ENCODE measurements around the gene CYLD. TPM values are rescaled to one million over a fixed set of nuclear protein-coding genes. Genes with fewer than 3 reads are reported as not detected.

Gene CYLD
- total RNA-seq, 1 experiment from 2014 or later = 9.5 TPM

GRCh38 chr16:50814052-50814451, 72.2 kb downstream of the CYLD start:
- no peak for DNase-seq (ENCODE audit: extremely low read depth, low read depth)

GRCh38 chr16:50814541-50814940, 72.7 kb downstream of the CYLD start:
- no peak for DNase-seq (ENCODE audit: extremely low read depth, low read depth)

DNA sequence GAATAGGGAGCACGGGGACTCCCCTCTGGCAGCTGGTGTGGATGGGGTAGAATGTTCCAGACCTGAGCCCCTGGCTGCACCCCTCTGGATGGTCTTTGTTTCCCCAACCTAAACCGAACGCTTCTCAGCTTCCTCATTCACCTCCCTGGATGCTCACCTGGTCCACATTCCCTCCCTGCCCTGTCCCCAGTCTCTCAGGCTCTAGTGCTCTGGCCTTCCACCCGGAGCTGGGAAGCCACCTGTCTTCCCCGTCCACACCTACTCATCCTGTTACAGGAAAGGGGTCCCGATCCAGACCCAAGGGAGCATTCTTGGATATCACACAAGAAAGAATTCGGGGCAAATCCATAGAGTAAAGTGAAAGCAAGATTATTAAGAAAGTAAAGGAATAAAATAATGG, 73.5 kb downstream of the CYLD start:
- no peak for DNase-seq (ENCODE audit: extremely low read depth, low read depth)

DNA sequence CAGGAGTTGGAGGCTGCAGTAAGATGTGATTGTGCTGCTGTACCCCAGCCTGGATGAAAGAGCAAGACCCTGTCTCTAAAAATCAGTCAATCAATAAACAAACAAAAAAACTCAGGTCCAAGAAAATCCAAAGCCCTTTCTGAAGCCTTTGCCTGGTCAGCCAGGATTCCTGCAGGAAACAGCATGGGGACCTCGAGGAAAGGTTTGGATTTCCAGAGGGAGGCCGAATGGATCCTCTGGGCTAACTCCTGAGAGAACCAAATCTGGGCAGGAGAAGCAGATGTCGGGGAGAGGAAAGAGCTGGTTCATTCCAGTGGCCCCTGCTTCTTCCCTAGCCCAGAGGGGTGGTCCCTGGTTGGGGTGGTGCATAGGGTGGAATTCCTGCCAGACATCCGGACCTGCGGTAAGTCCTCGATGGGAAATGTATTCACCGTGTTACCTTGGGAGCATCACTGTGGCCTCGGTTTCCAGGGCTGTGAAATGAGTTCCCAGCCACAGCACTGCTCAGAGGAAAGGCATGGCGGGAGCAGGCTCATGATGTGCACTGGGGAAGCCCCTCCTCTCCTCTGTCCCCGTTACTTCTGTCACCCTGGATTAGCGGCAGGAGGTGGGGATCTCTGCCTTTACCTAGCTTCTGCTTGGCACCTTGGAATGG, 75.1 kb downstream of the CYLD start:
- no peak for DNase-seq (ENCODE audit: extremely low read depth, low read depth)

- no peak for DNase-seq (ENCODE audit: extremely low read depth, low read depth)
Observed at GRCh38 chr16:50818380-50818779, 76.5 kb downstream of the CYLD start.

DNA sequence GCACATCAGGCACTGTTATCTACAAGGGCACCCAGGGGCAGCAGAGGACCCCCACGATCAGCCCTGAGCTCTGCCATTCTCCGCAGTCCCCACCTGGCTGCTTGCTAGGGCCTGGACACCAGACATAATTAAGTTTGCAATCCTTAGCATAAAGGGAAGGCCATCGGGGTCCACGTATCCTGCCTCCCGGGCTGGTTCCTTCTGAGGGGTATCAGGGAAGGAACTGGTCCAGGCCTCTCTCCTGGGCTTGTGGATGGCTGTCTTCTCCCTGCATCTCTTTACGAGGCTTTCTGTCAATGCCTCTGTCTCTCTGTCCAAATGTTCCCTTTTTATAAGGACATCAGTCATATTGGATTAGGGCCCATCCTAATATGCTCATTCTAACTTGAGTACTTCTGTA, 77.8 kb downstream of the CYLD start:
- DNase-seq (ENCODE audit: extremely low read depth, low read depth) = no peak

GRCh38 chr16:50820225-50820624, 78.3 kb downstream of the CYLD start:
- no peak for DNase-seq (ENCODE audit: extremely low read depth, low read depth)

DNA sequence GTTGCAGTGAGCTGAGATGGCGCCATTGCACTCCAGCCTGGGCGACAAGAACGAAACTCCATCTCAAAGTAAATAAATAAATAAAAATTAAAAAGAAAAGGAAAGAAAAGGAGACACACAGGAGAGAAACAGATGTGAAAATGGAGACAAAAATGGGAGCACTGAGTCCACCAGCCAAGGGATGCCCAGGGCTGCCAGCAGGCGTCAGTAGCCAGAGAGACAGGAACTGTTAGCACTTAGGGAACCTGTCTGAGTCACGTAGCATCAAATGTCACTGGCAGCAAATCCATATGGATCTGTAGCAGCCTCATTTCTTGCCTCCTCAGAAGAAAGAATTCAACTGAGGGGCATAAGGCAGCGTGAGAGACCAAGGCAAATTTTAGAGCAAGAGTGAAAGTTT, 79.7 kb downstream of the CYLD start:
- no peak for DNase-seq (ENCODE audit: extremely low read depth, low read depth)

DNA sequence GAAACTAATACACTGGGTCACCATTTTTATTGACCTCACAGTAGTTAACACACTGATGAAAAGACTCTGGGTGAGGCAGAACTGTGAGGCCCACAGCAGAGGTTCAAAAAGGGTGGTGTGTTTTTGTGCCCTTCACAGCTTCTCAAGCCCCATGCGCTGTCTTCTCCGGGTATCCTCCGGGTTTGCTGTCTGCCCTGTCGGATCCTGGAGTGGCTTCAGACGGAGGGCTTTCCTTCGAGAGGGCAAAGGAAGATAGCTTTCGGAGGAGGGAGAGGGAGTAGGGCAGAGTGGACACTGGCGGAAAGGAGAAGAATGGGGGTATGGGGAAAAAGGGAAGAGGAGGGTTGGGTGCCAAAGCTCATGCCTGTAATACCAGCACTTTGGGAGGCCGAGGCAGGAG, 80.8 kb downstream of the CYLD start:
- no peak for DNase-seq (ENCODE audit: extremely low read depth, low read depth)

- DNase-seq (ENCODE audit: extremely low read depth, low read depth) = no peak
Observed at GRCh38 chr16:50826797-50827316, 85.0 kb downstream of the CYLD start.

DNA sequence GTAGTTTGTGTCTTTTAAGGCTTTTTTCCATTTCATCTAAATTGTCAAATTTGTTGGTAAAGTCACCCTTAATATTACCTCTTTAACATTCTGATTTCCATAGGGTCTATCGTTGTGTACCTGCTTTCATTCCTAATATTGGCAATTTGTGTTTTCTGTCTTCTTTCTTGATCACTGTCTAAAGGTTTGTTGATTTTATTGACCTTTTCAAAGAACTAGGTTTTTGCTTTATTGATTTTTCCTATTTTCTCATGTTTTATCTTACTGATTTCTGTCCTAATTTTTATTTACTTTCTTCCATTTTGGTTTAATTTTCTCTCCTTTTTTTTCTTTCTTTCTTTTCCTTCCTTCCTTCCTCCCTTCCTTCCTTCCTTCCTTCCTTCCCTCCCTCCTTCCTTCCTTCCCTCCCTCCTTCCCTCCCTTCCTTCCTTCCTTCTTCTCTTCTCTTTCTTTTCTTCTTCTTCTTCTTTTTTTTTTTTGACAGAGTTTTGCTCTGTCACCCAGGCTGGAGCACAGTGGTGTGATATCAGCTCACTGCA, 86.3 kb downstream of the CYLD start:
- DNase-seq (ENCODE audit: extremely low read depth, low read depth) = no peak

DNA sequence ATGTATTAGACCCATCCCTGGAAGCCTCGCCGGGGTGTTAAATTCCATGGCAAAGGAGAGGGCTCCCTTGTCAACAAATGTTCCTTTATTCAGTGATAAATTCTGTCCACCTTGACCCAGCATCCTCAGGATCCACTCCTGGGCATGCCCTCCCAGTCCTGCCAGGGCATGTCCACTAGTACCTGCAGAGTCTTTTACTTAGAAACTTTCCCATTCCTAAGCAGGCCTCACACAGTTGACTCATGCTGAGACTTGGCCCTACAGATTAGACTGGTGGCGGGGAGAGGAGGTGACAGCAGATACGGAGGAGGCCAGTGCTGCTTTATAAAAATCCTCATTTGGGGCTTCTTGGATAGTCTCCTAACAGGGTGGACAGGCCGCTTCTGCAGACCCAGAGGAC, 88.8 kb downstream of the CYLD start:
- DNase-seq (ENCODE audit: extremely low read depth, low read depth) = no peak

DNA sequence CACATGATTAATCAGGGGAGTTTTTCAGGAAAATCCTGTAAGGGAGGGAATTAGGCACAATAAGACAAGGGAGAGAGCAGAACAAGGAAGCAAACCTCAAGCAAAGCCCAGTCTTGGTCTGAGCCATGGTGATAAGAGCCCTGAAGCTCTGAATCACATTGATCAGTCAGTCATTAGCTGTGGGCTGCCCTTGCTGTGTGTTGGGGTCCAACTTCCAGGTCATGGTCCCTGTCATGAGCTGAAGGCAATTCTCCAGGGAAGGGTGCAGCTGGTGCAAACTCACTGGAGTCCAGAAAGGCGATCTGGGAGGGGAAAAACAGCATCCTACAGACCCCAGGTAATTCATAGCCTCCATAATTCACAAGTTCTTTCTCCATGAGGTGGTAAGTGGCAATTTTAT, 89.9 kb downstream of the CYLD start:
- no peak for DNase-seq (ENCODE audit: extremely low read depth, low read depth)

DNA sequence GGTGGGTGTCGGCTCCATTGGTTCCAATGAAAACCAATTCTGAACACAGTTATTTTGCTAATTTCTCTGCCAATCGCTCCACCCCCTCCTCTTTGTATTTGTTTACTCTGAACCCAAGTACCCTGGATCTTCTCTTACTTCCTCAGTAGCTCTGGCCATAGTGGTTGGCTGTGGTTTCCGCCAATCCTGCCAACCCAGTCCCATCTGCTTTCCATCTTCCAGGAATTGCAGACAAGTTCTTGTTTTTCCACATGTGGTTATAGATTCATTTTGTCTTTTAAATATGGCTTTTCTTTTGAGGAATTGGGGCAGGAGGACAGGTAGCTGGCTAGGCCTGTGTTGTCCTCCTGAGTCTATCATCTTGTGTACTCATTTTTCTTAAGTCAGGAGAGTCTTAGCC, 92.0 kb downstream of the CYLD start:
- DNase-seq (ENCODE audit: extremely low read depth, low read depth) = no peak

DNA sequence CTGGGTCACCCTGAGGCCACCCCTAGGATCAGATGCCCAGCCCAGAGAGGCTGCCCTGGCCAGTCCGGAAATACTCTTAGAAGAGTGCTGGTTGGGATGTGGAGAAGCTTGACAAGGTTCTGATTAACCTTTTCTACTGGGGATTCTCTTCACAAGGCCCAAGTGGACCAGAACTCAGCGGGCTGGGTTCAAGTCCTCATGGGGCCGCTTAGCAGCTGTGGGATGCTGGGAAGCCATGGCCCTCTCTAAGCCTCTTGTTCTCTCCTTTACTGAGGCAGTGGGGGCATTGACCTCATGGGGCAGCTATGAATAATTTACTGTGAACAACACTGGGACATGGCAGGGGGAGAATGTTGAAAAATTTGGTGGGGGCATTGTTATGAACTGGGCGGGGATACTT, 92.8 kb downstream of the CYLD start:
- DNase-seq (ENCODE audit: extremely low read depth, low read depth) = no peak

DNA sequence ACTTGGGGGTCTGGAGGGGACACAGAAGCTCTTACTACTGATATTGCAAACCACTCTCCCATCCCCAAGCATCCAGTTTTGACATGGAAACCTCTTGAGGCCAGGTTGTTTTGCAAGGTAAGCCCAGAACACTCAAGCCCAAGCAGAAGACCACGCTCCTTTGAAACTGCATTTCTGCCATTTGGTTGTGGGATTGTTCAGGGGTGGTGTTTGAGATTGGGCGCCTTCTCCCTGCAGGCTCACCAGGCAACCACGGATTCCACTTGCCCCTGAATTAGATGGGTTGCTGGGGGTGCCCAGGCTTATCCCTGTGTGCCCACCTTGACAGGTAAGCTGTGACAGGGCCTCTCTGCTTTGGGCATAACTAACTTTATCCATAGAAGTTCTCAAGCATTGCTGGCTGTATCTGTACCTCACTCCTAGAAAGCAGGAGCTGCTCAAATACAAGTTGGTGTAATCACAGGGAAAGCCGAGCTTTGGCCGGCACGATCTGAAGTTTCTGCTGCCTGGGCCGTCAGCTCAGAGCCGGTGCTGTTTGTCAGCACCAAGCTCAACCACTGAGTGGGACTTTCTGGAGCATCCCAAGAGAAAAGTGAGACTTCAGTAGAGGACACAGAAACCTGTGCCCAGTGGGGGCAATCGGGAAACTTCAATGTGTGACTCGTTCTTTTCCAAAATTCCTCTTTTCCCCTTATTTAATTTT, 93.6 kb downstream of the CYLD start:
- DNase-seq (ENCODE audit: extremely low read depth, low read depth) = no peak

- DNase-seq (ENCODE audit: extremely low read depth, low read depth) = no peak
Observed at GRCh38 chr16:50836121-50836621, 94.3 kb downstream of the CYLD start.

- no peak for DNase-seq (ENCODE audit: extremely low read depth, low read depth)
Observed at GRCh38 chr16:50837324-50837723, 95.4 kb downstream of the CYLD start.

DNA sequence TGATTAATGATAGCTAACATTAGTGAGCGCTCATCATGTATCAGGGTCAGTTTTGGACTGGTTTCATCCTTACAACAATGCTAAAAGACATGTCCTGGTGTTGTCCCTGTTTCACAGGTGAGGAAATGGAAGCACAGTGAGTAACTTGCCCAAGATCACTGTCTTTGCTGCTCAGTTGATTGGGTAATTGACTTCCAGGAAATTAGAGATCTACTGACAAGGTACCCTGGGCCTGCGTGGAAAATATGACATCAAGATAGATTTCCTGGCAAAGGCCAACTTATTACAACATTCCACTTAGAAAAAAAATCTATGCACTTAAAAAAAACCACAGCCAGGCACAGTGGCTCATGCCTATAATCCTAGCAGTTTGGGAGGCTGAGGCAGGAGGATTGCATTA, 96.3 kb downstream of the CYLD start:
- no peak for DNase-seq (ENCODE audit: extremely low read depth, low read depth)

DNA sequence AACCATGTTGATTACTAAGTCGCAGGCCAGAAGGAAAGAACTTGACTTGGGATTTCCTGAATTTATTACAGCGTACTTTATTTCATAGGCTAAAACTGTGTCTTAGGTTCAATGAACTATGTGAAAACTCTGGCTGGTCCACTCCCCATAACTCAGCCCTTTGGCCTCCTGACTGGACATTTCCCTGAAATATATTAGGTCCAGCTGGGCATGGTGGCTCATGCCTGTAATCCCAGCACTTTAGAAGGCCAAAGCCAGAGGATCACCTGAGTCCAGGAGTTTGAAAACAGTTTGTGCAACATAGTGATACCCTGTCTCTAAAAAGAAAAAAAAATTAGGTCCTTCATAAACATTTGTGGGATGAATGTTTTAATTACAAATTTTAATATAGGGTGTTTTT, 97.0 kb downstream of the CYLD start:
- DNase-seq (ENCODE audit: extremely low read depth, low read depth) = no peak

DNA sequence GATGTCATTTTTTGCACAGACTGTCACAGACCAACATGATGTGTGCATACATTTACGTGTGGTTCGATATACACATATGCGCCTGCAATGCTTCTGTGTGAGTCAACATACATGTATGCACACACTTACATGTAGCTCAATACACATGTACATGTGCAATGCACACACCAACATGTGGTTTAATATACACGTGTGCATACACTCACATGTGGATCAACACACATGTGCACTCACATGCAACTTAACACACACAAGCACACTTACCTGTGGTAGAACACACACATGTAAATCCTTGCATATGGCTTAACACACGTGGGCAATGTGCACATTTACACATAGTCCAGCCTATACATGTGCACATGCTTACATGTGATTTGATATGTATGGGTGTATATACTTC, 97.5 kb downstream of the CYLD start:
- no peak for DNase-seq (ENCODE audit: extremely low read depth, low read depth)

All from NCI-H460 (cell line).